ENCODE data around the gene TMTC1.

DNA sequence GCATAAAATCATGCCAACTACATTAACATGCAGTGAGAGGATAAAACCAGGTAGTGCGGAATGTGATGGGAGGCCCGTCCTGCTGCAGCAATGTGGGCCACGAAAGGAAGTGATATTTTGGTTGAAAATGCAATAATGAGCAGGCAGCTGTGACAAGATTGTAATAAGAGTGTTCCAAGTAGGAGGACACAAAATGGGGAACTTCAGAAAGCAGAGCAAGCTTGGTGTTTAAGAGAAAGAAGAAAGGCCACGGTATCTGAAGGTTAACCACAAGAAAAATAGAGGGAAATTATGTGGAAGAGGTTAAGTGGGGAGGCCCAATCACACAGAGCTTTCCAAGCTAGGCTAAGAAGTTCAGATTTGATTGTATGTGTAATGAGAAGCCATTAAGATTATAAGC is 320.5 kb downstream of the TMTC1 start:
- TF ChIP-seq EP300 (IDR thresholded peaks at IDR 0.05; ENCODE audit: borderline replicate concordance) (no peak), TAF1 (IDR thresholded peaks at IDR 0.05; ENCODE audit: low read depth) (no peak)
- TF ChIP-seq, protein P1, sequence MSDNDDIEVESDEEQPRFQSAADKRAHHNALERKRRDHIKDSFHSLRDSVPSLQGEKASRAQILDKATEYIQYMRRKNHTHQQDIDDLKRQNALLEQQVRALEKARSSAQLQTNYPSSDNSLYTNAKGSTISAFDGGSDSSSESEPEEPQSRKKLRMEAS (IDR thresholded peaks at IDR 0.05): no peak
